SK-N-SH (cell line): ENCODE data around the gene IFT122. TPM values are rescaled to one million over a fixed set of nuclear protein-coding genes. Genes with fewer than 3 reads are reported as not detected.

Source experiments
- CTCF ChIA-PET: fragments of 300-600, 350-600 bp; formaldehyde crosslinking; extraction: SDS; loops from one replicate; lab custom pipeline; 2021; lab: Yijun Ruan, JAX
- POLR2A ChIA-PET: fragments of 350-600 bp; sonication (Branson Sonifier 250); formaldehyde crosslinking; extraction: SDS; loops from one replicate; lab custom pipeline; 2020; ENCODE audit warnings: antibody characterized with exemption, inconsistent platforms; lab: Yijun Ruan, JAX
- DNase-seq: peaks from one replicate; pipeline ENCODE4 v3.0.0; 2012
- H2AFZ ChIP-seq: fragments of 200-600 bp; sonication (generic); 2 replicates; pipeline ENCODE4 v1.8.1; 2016; ENCODE audit warnings: antibody characterized with exemption, mild to moderate bottlenecking, low read depth
- H3F3A ChIP-seq: fragments of 200-600 bp; sonication (generic); replicated peaks from 2 replicates; pipeline ENCODE3; 2016; ENCODE audit warnings: antibody characterized with exemption, mild to moderate bottlenecking; ENCODE audit not compliant: insufficient read depth
- H3K27ac ChIP-seq, 2 experiments: fragments of 200-500 bp in 1 of 2; fragments of 200-600 bp in 1 of 2; sonication (Bioruptor generic) in 1 of 2; sonication (generic), shearing (Covaris generic) in 1 of 2; 2 replicates each; pipeline versions ENCODE4 v1.5.1 to v1.6.1; 2014 to 2016; ENCODE audit warnings: low read depth in 2 of 2, inconsistent platforms in 1 of 2, low read length in 1 of 2, mild to moderate bottlenecking in 1 of 2, mixed read lengths in 1 of 2
- H3K27me3 ChIP-seq: fragments of 200-600 bp; sonication (generic), shearing (Covaris generic); 2 replicates; pipeline ENCODE4 v1.6.1; 2016; ENCODE audit warnings: mixed run types; ENCODE audit not compliant: insufficient read depth
- H3K36me3 ChIP-seq, 2 experiments: fragments of 200-500 bp in 1 of 2; fragments of 200-600 bp in 1 of 2; sonication (Bioruptor generic) in 1 of 2; sonication (generic) in 1 of 2; replicated peaks in 1 of 2; 2 replicates each; pipeline versions ENCODE3 to v1.5.1; 2014 to 2016; ENCODE audit warnings: low read length in 1 of 2, mild to moderate bottlenecking in 1 of 2; ENCODE audit not compliant: insufficient read depth in 2 of 2, control insufficient read depth in 1 of 2
- H3K4me1 ChIP-seq, 2 experiments: fragments of 200-500 bp in 1 of 2; fragments of 200-600 bp in 1 of 2; sonication (Bioruptor generic) in 1 of 2; sonication (generic), shearing (Covaris generic) in 1 of 2; 2 replicates each; pipeline versions ENCODE4 v1.5.1 to v1.6.1; 2014 to 2016; ENCODE audit warnings: low read depth in 1 of 2, low read length in 1 of 2, mixed run types in 1 of 2; ENCODE audit not compliant: insufficient read depth in 2 of 2, control insufficient read depth in 1 of 2
- H3K4me2 ChIP-seq: fragments of 200-600 bp; sonication (generic), shearing (Covaris generic); 2 replicates; pipeline ENCODE4 v1.6.1; 2017; ENCODE audit warnings: mixed run types
- H3K4me3 ChIP-seq, 2 experiments: fragments of 200-500 bp in 1 of 2; fragments of 200-600 bp in 1 of 2; sonication (Bioruptor generic) in 1 of 2; sonication (generic), shearing (Covaris generic) in 1 of 2; 2 replicates each; pipeline versions ENCODE4 v1.5.1 to v1.8.1; 2014 to 2016; ENCODE audit warnings: low read depth in 2 of 2, inconsistent platforms in 1 of 2, low read length in 1 of 2, mild to moderate bottlenecking in 1 of 2, mixed read lengths in 1 of 2, moderate library complexity in 1 of 2
- H3K79me2 ChIP-seq: fragments of 200-600 bp; sonication (generic); 2 replicates; pipeline ENCODE4 v1.8.1; 2017; ENCODE audit warnings: mild to moderate bottlenecking; ENCODE audit not compliant: insufficient read depth
- H3K9ac ChIP-seq: fragments of 200-600 bp; sonication (generic); 2 replicates; pipeline ENCODE4 v1.6.1; 2017; ENCODE audit warnings: mixed run types
- H3K9me2 ChIP-seq: fragments of 200-600 bp; sonication (generic); 2 replicates; pipeline ENCODE4 v1.6.1; 2017; ENCODE audit warnings: mixed run types
- H3K9me3 ChIP-seq: fragments of 200-600 bp; sonication (generic); 2 replicates; pipeline ENCODE4 v1.6.1; 2017; ENCODE audit warnings: mixed run types, mild to moderate bottlenecking, moderate library complexity
- H4K20me1 ChIP-seq: fragments of 200-600 bp; sonication (generic); 2 replicates; pipeline ENCODE4 v1.6.1; 2017; ENCODE audit warnings: mild to moderate bottlenecking, mixed run types; ENCODE audit not compliant: insufficient read depth
- GATA2 ChIP-seq: sonication (generic); formaldehyde crosslinking; IDR thresholded peaks from 2 replicates; pipeline ENCODE4 v1.5.0; 2020; ENCODE audit warnings: mild to moderate bottlenecking, missing genetic modification reagents
- JUND ChIP-seq: IDR thresholded peaks from 2 replicates; pipeline ENCODE4 v1.4.0; 2012
- MAX ChIP-seq: IDR thresholded peaks from 2 replicates; pipeline ENCODE4 v1.4.0; 2012; ENCODE audit warnings: low read depth
- NFIC ChIP-seq: IDR thresholded peaks from 2 replicates; pipeline ENCODE4 v1.4.0; 2012; ENCODE audit warnings: borderline replicate concordance
- RCOR1 ChIP-seq: fragments of 150-350 bp; IDR thresholded peaks from 2 replicates; pipeline ENCODE4 v1.6.1; 2017; ENCODE audit warnings: antibody characterized with exemption, low read length
- SIN3A ChIP-seq: IDR thresholded peaks from 2 replicates; pipeline ENCODE4 v1.6.1; 2012; ENCODE audit warnings: low read depth, mild to moderate bottlenecking, low read length, moderate library complexity, borderline replicate concordance
- TCF12 ChIP-seq: IDR thresholded peaks from 2 replicates; pipeline ENCODE4 v1.4.0; 2012
- ZBTB33 ChIP-seq: IDR thresholded peaks from 2 replicates; pipeline ENCODE4 v1.4.0; 2012; ENCODE audit warnings: low read depth, borderline replicate concordance
- WGBS: methylation state at CpG from one replicate; pipeline ENCODE4 v1.1.6; 2017; ENCODE audit warnings: low lambda C conversion rate; 5-methylcytosine and 5-hydroxymethylcytosine counted together
- polyA plus RNA-seq, 3 experiments: library from polyadenylated mRNA; depleted of rRNA; stranded (reverse); fragments of >200 nt; gene quantifications; 2 replicates each; pipeline ENCODE4 v1.2.3, GENCODE V29; 2012

The IFT122 gene
- polyA plus RNA-seq, 1 of the 3 experiments (the other 2 are of a cell fraction): 20.1 TPM

- peak overlapping the region; percentile 78 to 85 for H3K27ac ChIP-seq
- CTCF ChIA-PET: interaction anchor here (1.4 to 5.4 kb wide), 3 partner anchors 10 to 69 kb away, joined by 4 to 18 read pairs (median 7); no protein-coding TSS in a partner anchor
- POLR2A ChIA-PET: no interaction called here
- H2AFZ ChIP-seq: no peak overlapping the region
- no peaks in the 10 kb centered on the region for H3K79me2 ChIP-seq
- peaks cover 13% of the 10 kb centered on the region for H3F3A ChIP-seq
- no peaks in the 10 kb centered on the region for H3K36me3 ChIP-seq
- 100% methylated on average over 2 of the region's 20 CpGs for WGBS
- H4K20me1 ChIP-seq: no peaks in the 10 kb centered on the region
- no peak overlapping the region for H3K9ac ChIP-seq
- DNase-seq: no peak
- no peaks in the 10 kb centered on the region for H3K27me3 ChIP-seq
- no peaks in the 10 kb centered on the region for H3K9me2 ChIP-seq
- H3K4me3 ChIP-seq: no peak overlapping the region
- peak overlapping the region; percentile 78 for H3K4me2 ChIP-seq
- TF ChIP-seq JUND: no peak
- no peak for TF ChIP-seq SIN3A
- TF ChIP-seq RCOR1: no peak
- TF ChIP-seq GATA2: no peak
- peaks cover 36 to 60% of the 10 kb centered on the region in 2 experiments for H3K4me1 ChIP-seq
- no peaks in the 10 kb centered on the region for H3K9me3 ChIP-seq
Observed at GRCh38 chr3:129559565-129560079, 119.6 kb downstream of the IFT122 start.

GRCh38 chr3:129560269-129560787 lies 120.3 kb downstream of the IFT122 start:
- H3K27me3 ChIP-seq: no peaks in the 10 kb centered on the region
- POLR2A ChIA-PET: no interaction called here
- no peaks in the 10 kb centered on the region for H3K9me2 ChIP-seq
- CTCF ChIA-PET: interaction anchor here (2.0 to 5.4 kb wide), 2 partner anchors 9 to 70 kb away, joined by 7 to 18 read pairs; no protein-coding TSS in a partner anchor
- peak overlapping the region; percentile 79 for H2AFZ ChIP-seq
- 60% methylated on average over 11 of the region's 16 CpGs for WGBS
- H3K79me2 ChIP-seq: no peaks in the 10 kb centered on the region
- no peaks in the 10 kb centered on the region for H4K20me1 ChIP-seq
- H3K27ac ChIP-seq: peak overlapping the region; percentile 69 to 85
- H3K36me3 ChIP-seq: no peaks in the 10 kb centered on the region
- peak; percentile 73 for DNase-seq
- H3K4me1 ChIP-seq: peaks cover 36 to 64% of the 10 kb centered on the region in 2 experiments
- H3K4me3 ChIP-seq: peak overlapping the region; percentile 7 to 17; a peak in 2 of 4 replicates
- no peaks in the 10 kb centered on the region for H3K9me3 ChIP-seq
- H3F3A ChIP-seq: peaks cover 8% of the 10 kb centered on the region
- H3K9ac ChIP-seq: peak overlapping the region; percentile 60
- TF ChIP-seq ZBTB33 (no peak), MAX (no peak), NFIC (no peak), TCF12 (0 out of 2 replicates have a peak, but pooled peaks have one; percentile 12)
- peak overlapping the region; percentile 78 for H3K4me2 ChIP-seq
